K562 (cell line): ENCODE data around the gene SYNJ2. TPM values are rescaled to one million over a fixed set of nuclear protein-coding genes. Genes with fewer than 3 reads are reported as not detected.

Experiments
- ATAC-seq: fragments of 200-7000 bp; cut with Tn5 transposase; 3 replicates; pipeline ENCODE4 v1.9.1; 2020; ENCODE audit warnings: moderate library complexity
- BruUV-seq: library from RNA; stranded (reverse); fragments of 400-500 nt; replicated peaks from 2 replicates; lab custom pipeline; 2021; lab: Mats Ljungman, UMichigan
- CTCF ChIA-PET: fragments of 300-600 bp; formaldehyde crosslinking; extraction: SDS; loops from one replicate; lab custom pipeline; 2021; ENCODE audit warnings: low intra/inter-chr PET ratio; lab: Yijun Ruan, JAX
- POLR2A ChIA-PET: fragments of 300-600, 350-650 bp; sonication (Branson Sonifier 250); formaldehyde crosslinking; extraction: SDS; loops from one replicate; lab custom pipeline; 2021; ENCODE audit warnings: antibody characterized with exemption, inconsistent platforms; lab: Yijun Ruan, JAX
- DNase-seq, 4 experiments: peaks; one replicate each; pipeline versions ENCODE4 v3.0.0 to v3.0.0-alpha.2; 2011 to 2018; ENCODE audit warnings: low spot score in 3 of 4, mixed read lengths in 3 of 4; ENCODE audit errors: extremely low read depth in 1 of 4
- FAIRE-seq: peaks from 2 replicates; lab custom pipeline; 2011; peaks lifted over from hg19 to GRCh38; lab: Jason Lieb, UNC
- H2AFZ ChIP-seq: 2 replicates; pipeline ENCODE4 v1.6.0; 2011; ENCODE audit warnings: low read depth, low read length, control low read depth, inconsistent platforms
- H3K27ac ChIP-seq: fragments of 200-600 bp; 3 replicates; pipeline ENCODE4 v1.8.0; 2011; ENCODE audit warnings: low read depth, mild to moderate bottlenecking, control low read depth, inconsistent platforms, low read length, moderate library complexity, mixed read lengths; ENCODE audit errors: extremely low read depth
- H3K27me3 ChIP-seq, 2 experiments: fragments of 300-600 bp in 1 of 2; 2 replicates in 1 of 2; 3 replicates in 1 of 2; pipeline versions ENCODE4 v1.6.0 to v1.8.0; 2011; ENCODE audit warnings: inconsistent platforms in 2 of 2, low read length in 2 of 2, mild to moderate bottlenecking in 1 of 2, mixed read lengths in 1 of 2, moderate library complexity in 1 of 2; ENCODE audit not compliant: control insufficient read depth in 2 of 2, insufficient read depth in 2 of 2
- H3K36me3 ChIP-seq: fragments of 300-600 bp; 3 replicates; pipeline ENCODE4 v1.8.0; 2011; ENCODE audit warnings: mild to moderate bottlenecking, low read length, inconsistent platforms; ENCODE audit not compliant: control insufficient read depth, insufficient read depth
- H3K4me1 ChIP-seq, 2 experiments: fragments of 200-600 bp in 1 of 2; replicated peaks in 1 of 2; 2 replicates in 1 of 2; 3 replicates in 1 of 2; pipeline versions ENCODE4 v1.5.1 to v1.8.0; 2011; ENCODE audit warnings: inconsistent platforms in 2 of 2, low read length in 2 of 2, mild to moderate bottlenecking in 1 of 2, mixed read lengths in 1 of 2, moderate library complexity in 1 of 2; ENCODE audit not compliant: control insufficient read depth in 2 of 2, insufficient read depth in 2 of 2
- H3K4me2 ChIP-seq: 2 replicates; pipeline ENCODE4 v1.6.1; 2011; ENCODE audit warnings: low read length, control low read depth, inconsistent platforms, mixed read lengths; ENCODE audit not compliant: insufficient read depth
- H3K4me3 ChIP-seq: fragments of 200-600 bp; sonication (generic), shearing (Covaris generic); 2 replicates; pipeline ENCODE4 v1.5.1; 2016; ENCODE audit warnings: control low read depth, inconsistent platforms
- H3K79me2 ChIP-seq: fragments of 200-600 bp; 3 replicates; pipeline ENCODE4 v1.8.0; 2011; ENCODE audit warnings: low read length, inconsistent platforms; ENCODE audit not compliant: control insufficient read depth, insufficient read depth
- H3K9ac ChIP-seq, 2 experiments: 2 replicates each; pipeline versions ENCODE4 v1.6.0 to v1.6.1; 2011; ENCODE audit warnings: low read depth in 2 of 2, low read length in 2 of 2, control low read depth in 1 of 2, inconsistent platforms in 1 of 2, mild to moderate bottlenecking in 1 of 2, mixed read lengths in 1 of 2; ENCODE audit not compliant: insufficient read depth in 1 of 2
- H3K9me1 ChIP-seq: one replicate; pipeline ENCODE4 v1.6.0; 2011; ENCODE audit warnings: inconsistent platforms, mild to moderate bottlenecking, low read length, moderate library complexity; ENCODE audit not compliant: control insufficient read depth, insufficient read depth
- H3K9me3 ChIP-seq: replicated peaks from 2 replicates; pipeline ENCODE4 v1.5.1; 2011; ENCODE audit warnings: low read depth, low read length, inconsistent platforms; ENCODE audit not compliant: control insufficient read depth, insufficient read depth
- H4K20me1 ChIP-seq: replicated peaks from 2 replicates; pipeline ENCODE4 v1.6.1; 2011; ENCODE audit warnings: low read length, inconsistent platforms, mixed read lengths; ENCODE audit not compliant: control insufficient read depth, insufficient read depth
- ADNP ChIP-seq: fragments of 200-800 bp; sonication (Bioruptor generic); IDR thresholded peaks from 2 replicates; pipeline ENCODE4 v1.6.1; 2016; ENCODE audit warnings: missing genetic modification characterization, missing compliant biosample characterization
- BACH1 ChIP-seq: fragments of 200-800 bp; sonication (Bioruptor generic); IDR thresholded peaks from 2 replicates; pipeline ENCODE4 v1.6.1; 2016; ENCODE audit warnings: missing genetic modification characterization, missing compliant biosample characterization
- BCLAF1 ChIP-seq, 2 experiments: fragments of 450-650 bp in 1 of 2; IDR thresholded peaks; 2 replicates each; pipeline ENCODE4 v1.6.1; 2011 to 2017; ENCODE audit warnings: low read depth in 2 of 2, antibody characterized with exemption in 1 of 2, borderline replicate concordance in 1 of 2, low read length in 1 of 2, mild to moderate bottlenecking in 1 of 2, mixed read lengths in 1 of 2; ENCODE audit not compliant: control insufficient read depth in 1 of 2
- BRF2 ChIP-seq: IDR thresholded peaks from 3 replicates; pipeline ENCODE4 v1.6.1; 2011; ENCODE audit warnings: borderline replicate concordance, mild to moderate bottlenecking; ENCODE audit not compliant: insufficient read length, insufficient read depth
- CC2D1A ChIP-seq: fragments of 450-650 bp; IDR thresholded peaks from 2 replicates; pipeline ENCODE4 v1.6.1; 2017; ENCODE audit warnings: mild to moderate bottlenecking
- CHD1 ChIP-seq: fragments of 200-600 bp; sonication (generic); IDR thresholded peaks from one replicate; pipeline ENCODE4 v1.6.1; 2012; ENCODE audit warnings: mild to moderate bottlenecking, moderate library complexity, low read length, inconsistent platforms
- HNRNPLL ChIP-seq: fragments of 200-400 bp; formaldehyde crosslinking; IDR thresholded peaks from 2 replicates; pipeline ENCODE4 v1.6.1; 2017; ENCODE audit warnings: low read length, low read depth, mild to moderate bottlenecking; ENCODE audit not compliant: poor library complexity, severe bottlenecking
- KDM5B ChIP-seq: fragments of 200-600 bp; sonication (generic); IDR thresholded peaks from 2 replicates; pipeline ENCODE4 v1.6.1; 2012; ENCODE audit warnings: low read depth, mild to moderate bottlenecking, moderate library complexity, low read length, control low read depth, inconsistent platforms; ENCODE audit not compliant: insufficient replicate concordance
- MCM7 ChIP-seq, 2 experiments: fragments of 450-650 bp; IDR thresholded peaks; 2 replicates each; pipeline ENCODE4 v1.6.1; 2016 to 2018
- POLR2B ChIP-seq: fragments of 450-650 bp; IDR thresholded peaks from 2 replicates; pipeline ENCODE4 v1.6.1; 2018; ENCODE audit warnings: low read depth; ENCODE audit not compliant: partially characterized antibody
- POLR2G ChIP-seq: fragments of 200-400 bp; formaldehyde crosslinking; IDR thresholded peaks from 2 replicates; pipeline ENCODE4 v1.6.1; 2017; ENCODE audit warnings: low read depth, mild to moderate bottlenecking, antibody characterized with exemption, low read length, moderate library complexity
- SAFB ChIP-seq: fragments of 200-400 bp; formaldehyde crosslinking; IDR thresholded peaks from 2 replicates; pipeline ENCODE4 v1.6.1; 2017; ENCODE audit warnings: low read depth, low read length, borderline replicate concordance
- TEAD1 ChIP-seq, 2 experiments: fragments of 450-650 bp in 1 of 2; sonication (generic) in 1 of 2; formaldehyde crosslinking; IDR thresholded peaks; 2 replicates each; pipeline versions ENCODE4 v1.4.0 to v1.8.0; 2020 to 2022; ENCODE audit warnings: mild to moderate bottlenecking in 2 of 2, missing genetic modification reagents in 1 of 2
- VEZF1 ChIP-seq: fragments of 200-800 bp; sonication (Bioruptor generic); IDR thresholded peaks from 2 replicates; pipeline ENCODE4 v1.6.1; 2017; ENCODE audit warnings: missing genetic modification characterization, missing compliant biosample characterization
- ZNF449 ChIP-seq: fragments of 250-450 bp; sonication (Bioruptor Pico); IDR thresholded peaks from 2 replicates; pipeline ENCODE4 v1.8.0; 2022; ENCODE audit warnings: moderate library complexity, mild to moderate bottlenecking, inconsistent platforms
- WGBS: fragments of 100-300 bp; shearing (Covaris generic); methylation state at CpG from one replicate; pipeline ENCODE4 v1.1.6; 2016; ENCODE audit warnings: low coverage, mixed read lengths; ENCODE audit not compliant: insufficient coverage; ENCODE audit errors: missing lambda C conversion rate; 5-methylcytosine and 5-hydroxymethylcytosine counted together
- in situ Hi-C: fragments of 300-500 bp; cut with MboI; formaldehyde crosslinking; loops from 4 replicates; pipeline ENCODE4 v1.15.0; 2018; ENCODE audit warnings: inconsistent platforms, mixed read lengths
- intact Hi-C: fragments of 100-400 bp; cut with micrococcal nuclease; formaldehyde crosslinking; loops from 2 replicates; pipeline ENCODE4 v1.14.2; 2022
- polyA plus RNA-seq, 8 experiments: library from polyadenylated mRNA; depleted of rRNA in 4 of 8; stranded (reverse) in 5 of 8; unstranded in 3 of 8; fragments of >200 nt; fragmentation: Nextera tagmentation in 2 of 8; fragmentation: Illumina TruSeq in 1 of 8; extraction: Ambion mirVana in 2 of 8; extraction: Trizol in 1 of 8; gene quantifications; 2 replicates each; pipeline versions ENCODE4 v1.2.1 to v1.2.3, GENCODE V29; 2011 to 2014; ENCODE audit warnings: inconsistent platforms in 1 of 8, missing spikeins in 1 of 8
- total RNA-seq, 7 experiments: library from RNA; depleted of rRNA in 6 of 7; stranded (reverse); fragments of >200 nt in 6 of 7; fragmentation: Illumina TruSeq in 2 of 7; extraction: Trizol in 2 of 7; gene quantifications; 2 replicates each; pipeline versions ENCODE4 v1.2.1 to v1.2.3, GENCODE V29; 2011 to 2021; ENCODE audit warnings: low replicate concordance in 1 of 7

The SYNJ2 gene
- total and polyA plus RNA-seq, 9 of the 15 experiments (the other 6 are each of a cell fraction or from before 2014, with no cell fraction given), result 3.0 to 27.7 (median 17.8) TPM

GRCh38 chr6:158028421-158028820, 46.8 kb downstream of the SYNJ2 start:
- H3K9me1 ChIP-seq, result peaks cover 3% of the 10 kb centered on the region
- DNase-seq, result no peak
- intact Hi-C loops (loop anchor here (5.0 kb wide), 1 partner anchor 44 kb away; no protein-coding TSS in a partner anchor), in situ Hi-C loops (no loop called here)
- peaks cover 8% of the 10 kb centered on the region; the same call in 1 of the 2 replicates for H4K20me1 ChIP-seq
- peaks cover 37 to 52% of the 10 kb centered on the region in 2 experiments for H3K4me1 ChIP-seq
- H3K9ac ChIP-seq, result no peak overlapping the region
- 81% methylated on average over 9 of the region's 9 CpGs for WGBS
- no peaks in the 10 kb centered on the region for H3K27me3 ChIP-seq
- H2AFZ ChIP-seq, result no peak overlapping the region
- ChIA-PET POLR2A (interaction anchor here (0.6 kb wide), 1 partner anchor 22 kb away, joined by 4 read pairs; no protein-coding TSS in a partner anchor), CTCF (no interaction called here)
- no peak overlapping the region for H3K4me2 ChIP-seq
- ATAC-seq, result no peak
- H3K9me3 ChIP-seq, result no peaks in the 10 kb centered on the region
- H3K27ac ChIP-seq, result no peak overlapping the region
- no peak overlapping the region for H3K4me3 ChIP-seq
- H3K79me2 ChIP-seq, result peaks cover 8% of the 10 kb centered on the region; the same call in 1 of the 3 replicates
- peaks cover 17% of the 10 kb centered on the region; the same call in 2 of the 3 replicates for H3K36me3 ChIP-seq
- BruUV-seq, result no TSS peak
- FAIRE-seq, result no peak
- no peak for TF ChIP-seq MCM7 (IDR thresholded peaks at IDR 0.05)
- TF ChIP-seq SAFB, result no peak
- no peak for TF ChIP-seq VEZF1 (CRISPR knock-in tag)
- no peak for TF ChIP-seq ADNP (tag)
- TF ChIP-seq TEAD1 (CRISPR knock-in tag; IDR thresholded peaks at IDR 0.05), result no peak
- no peak for TF ChIP-seq ZNF449
- TF ChIP-seq HNRNPLL, result no peak
- no peak for TF ChIP-seq BRF2
- no peak for TF ChIP-seq POLR2G
- TF ChIP-seq CHD1, result no peak
- no peak for TF ChIP-seq KDM5B
- no peak for TF ChIP-seq CC2D1A
- TF ChIP-seq POLR2B, result no peak
- TF ChIP-seq BCLAF1 (IDR thresholded peaks at IDR 0.05; ENCODE audit: borderline replicate concordance in 1 of 2, control insufficient read depth in 1 of 2, low read depth in 2 of 2, low read length in 1 of 2), result no peak
- no peak for TF ChIP-seq BACH1 (tag)
